Kidney epithelial cell (primary cell): ENCODE data around the gene FDXR. TPM values are rescaled to one million over a fixed set of nuclear protein-coding genes. Genes with fewer than 3 reads are reported as not detected.

Experiments used
- DNase-seq: peaks from one replicate; pipeline ENCODE4 v3.0.0-alpha.2; 2010; ENCODE audit warnings: low read depth
- H3K27me3 ChIP-seq: 2 replicates; pipeline ENCODE4 v1.6.0; 2011; ENCODE audit warnings: low read length; ENCODE audit not compliant: control insufficient read depth, insufficient read depth
- H3K36me3 ChIP-seq: 2 replicates; pipeline ENCODE4 v1.5.1; 2011; ENCODE audit warnings: low read length; ENCODE audit not compliant: control insufficient read depth, insufficient read depth
- H3K4me3 ChIP-seq: 2 replicates; pipeline ENCODE4 v1.5.1; 2011; ENCODE audit warnings: low read depth, mild to moderate bottlenecking, control low read depth, low read length
- total RNA-seq: library from RNA; depleted of rRNA; stranded (reverse); fragments of >200 nt; gene quantifications from 2 replicates; pipeline ENCODE4 v1.2.3, GENCODE V29; 2015
- TF ChIP-seq, protein P1 (sequence below): IDR thresholded peaks from 2 replicates; pipeline ENCODE4 v1.5.1; 2011; ENCODE audit warnings: mild to moderate bottlenecking, moderate library complexity, low read length, control low read depth, inconsistent platforms; ENCODE audit not compliant: insufficient read depth, poor library complexity, severe bottlenecking

Gene FDXR
- total RNA-seq, 1 donor from 2014 or later, result 34.0 TPM

DNA sequence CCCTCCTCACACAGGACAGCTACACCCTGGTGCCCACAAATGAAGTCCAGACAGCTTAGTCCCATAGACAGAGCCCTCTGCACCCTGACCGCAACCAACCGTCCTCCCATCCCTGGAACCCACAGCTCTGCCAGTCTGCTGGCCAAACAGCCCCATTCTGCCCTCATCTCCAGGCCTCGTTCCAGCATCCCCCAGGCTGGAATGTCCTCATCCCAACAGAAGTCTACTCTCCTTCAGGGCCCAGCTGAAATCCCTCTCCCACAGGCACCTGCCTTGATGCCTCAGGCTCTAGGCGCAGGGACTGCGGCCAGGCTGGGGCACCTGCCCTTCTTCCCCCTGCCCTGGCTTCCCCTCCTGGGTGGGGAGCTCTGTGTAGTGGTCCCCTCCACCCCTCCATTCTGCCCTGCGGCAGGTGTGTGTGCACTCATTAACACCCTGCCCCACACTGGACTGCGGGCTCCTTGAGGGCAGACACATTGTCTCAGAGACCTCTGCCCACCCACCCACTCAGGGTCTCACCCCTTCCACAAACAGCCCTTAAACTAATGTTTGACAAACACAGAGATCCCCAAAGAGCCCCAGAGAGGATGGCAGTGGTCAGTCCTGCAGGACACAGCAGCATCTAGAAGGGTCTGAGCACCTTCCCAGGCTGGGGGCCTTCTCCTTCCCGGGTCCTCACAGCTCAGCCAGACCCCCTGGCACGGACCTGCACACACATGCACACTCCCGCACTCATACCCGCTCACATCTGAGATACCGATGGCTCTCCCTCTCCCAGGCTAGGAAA is 13.9 kb downstream of the FDXR start:
- TF ChIP-seq, protein P1, sequence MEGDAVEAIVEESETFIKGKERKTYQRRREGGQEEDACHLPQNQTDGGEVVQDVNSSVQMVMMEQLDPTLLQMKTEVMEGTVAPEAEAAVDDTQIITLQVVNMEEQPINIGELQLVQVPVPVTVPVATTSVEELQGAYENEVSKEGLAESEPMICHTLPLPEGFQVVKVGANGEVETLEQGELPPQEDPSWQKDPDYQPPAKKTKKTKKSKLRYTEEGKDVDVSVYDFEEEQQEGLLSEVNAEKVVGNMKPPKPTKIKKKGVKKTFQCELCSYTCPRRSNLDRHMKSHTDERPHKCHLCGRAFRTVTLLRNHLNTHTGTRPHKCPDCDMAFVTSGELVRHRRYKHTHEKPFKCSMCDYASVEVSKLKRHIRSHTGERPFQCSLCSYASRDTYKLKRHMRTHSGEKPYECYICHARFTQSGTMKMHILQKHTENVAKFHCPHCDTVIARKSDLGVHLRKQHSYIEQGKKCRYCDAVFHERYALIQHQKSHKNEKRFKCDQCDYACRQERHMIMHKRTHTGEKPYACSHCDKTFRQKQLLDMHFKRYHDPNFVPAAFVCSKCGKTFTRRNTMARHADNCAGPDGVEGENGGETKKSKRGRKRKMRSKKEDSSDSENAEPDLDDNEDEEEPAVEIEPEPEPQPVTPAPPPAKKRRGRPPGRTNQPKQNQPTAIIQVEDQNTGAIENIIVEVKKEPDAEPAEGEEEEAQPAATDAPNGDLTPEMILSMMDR, result no peak
- H3K4me3 ChIP-seq, result no peak overlapping the region
- DNase-seq, result no peak
- H3K36me3 ChIP-seq, result no peaks in the 10 kb centered on the region
- H3K27me3 ChIP-seq, result peaks cover 76% of the 10 kb centered on the region

DNA sequence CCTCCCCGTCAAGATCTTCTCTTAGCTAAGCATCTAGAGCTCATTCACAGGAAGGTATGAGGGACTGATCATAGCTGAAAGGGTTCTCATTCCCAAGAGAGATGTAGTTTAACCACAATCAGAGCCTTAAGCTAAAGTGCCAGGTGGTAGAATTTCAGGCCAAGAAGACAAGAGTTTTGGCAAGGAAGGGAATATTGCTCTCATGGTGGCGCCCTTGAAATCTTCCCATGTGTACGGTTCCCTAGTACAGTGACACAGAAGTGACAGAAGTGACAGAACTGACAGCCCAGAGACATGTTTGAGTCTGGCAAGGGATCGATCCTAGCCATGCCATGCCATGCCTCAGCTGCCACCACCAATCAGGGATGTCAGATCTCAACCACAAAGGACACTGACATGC is 15.6 kb downstream of the FDXR start:
- no peak for DNase-seq
- Histone ChIP-seq H3K4me3 (no peak overlapping the region), H3K36me3 (no peaks in the 10 kb centered on the region), H3K27me3 (peaks cover 83% of the 10 kb centered on the region)
- TF ChIP-seq, protein P1, result no peak

DNA sequence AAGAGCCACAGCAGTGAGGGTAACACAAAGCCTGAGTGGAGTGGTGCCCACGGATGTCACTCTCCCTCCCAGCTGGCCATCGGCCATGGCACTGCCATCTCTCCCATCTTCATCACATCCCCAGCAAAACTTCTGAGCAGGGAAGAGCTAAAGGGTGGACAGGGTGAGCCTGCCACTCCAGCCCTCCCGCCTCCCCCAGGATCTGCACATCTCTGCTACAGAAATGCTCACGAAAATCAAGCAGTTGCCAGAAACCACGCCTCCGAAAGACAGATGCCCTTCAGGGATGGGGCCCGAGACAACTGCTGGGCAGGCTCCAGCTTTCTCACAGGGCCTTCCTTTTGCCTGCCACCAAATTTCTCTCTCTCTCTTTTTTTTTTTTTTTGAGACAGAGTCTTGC is 16.7 kb downstream of the FDXR start:
- no peaks in the 10 kb centered on the region for H3K36me3 ChIP-seq
- no peak overlapping the region for H3K4me3 ChIP-seq
- TF ChIP-seq, protein P1, result no peak
- H3K27me3 ChIP-seq, result peaks cover 85% of the 10 kb centered on the region
- DNase-seq, result no peak

DNA sequence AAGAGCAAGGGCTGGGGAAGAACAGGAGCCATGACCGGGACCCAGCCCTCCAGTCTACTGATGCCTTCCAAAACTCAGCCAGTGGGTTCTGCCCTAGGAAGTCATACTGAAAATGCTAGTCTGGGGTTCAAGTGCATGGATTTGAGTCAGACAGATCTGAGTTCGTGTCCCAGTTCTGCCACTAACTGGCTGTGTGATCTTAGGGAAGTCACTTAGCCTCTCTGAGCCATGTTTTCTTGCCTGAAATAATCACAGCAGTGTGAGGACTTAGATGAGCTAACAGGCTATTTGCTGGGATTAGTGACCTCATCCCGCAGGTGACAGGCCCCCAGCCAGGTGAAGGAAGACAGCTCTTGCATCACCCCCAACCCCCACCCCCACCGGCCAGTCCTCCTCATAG is 17.5 kb downstream of the FDXR start:
- TF ChIP-seq, protein P1, result no peak
- DNase-seq, result no peak
- Histone ChIP-seq H3K36me3 (no peaks in the 10 kb centered on the region), H3K27me3 (peaks cover 85% of the 10 kb centered on the region), H3K4me3 (no peak overlapping the region)

DNA sequence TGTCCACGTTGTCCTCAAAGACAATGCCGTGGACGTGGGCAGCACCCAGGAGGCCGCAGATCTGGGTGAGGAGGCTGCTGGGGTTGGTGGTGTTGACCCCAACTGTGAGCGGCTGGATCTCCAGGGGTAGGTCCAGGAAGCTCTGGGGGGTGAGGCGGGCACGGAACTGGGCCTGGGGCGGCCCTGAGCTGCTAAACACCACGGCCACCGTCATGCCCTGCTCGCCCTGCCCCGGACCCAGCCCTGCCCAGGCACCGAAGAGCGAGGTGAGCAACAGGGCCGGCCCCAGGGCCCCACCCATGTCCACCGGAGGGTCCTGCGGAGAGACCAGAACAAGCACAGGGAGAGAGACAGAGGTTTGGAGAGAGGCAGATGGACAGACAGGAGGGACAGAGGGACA is 18.0 kb downstream of the FDXR start:
- H3K27me3 ChIP-seq, result peaks cover 84% of the 10 kb centered on the region
- DNase-seq, result no peak
- no peak overlapping the region for H3K4me3 ChIP-seq
- TF ChIP-seq, protein P1, result no peak
- no peaks in the 10 kb centered on the region for H3K36me3 ChIP-seq

DNA sequence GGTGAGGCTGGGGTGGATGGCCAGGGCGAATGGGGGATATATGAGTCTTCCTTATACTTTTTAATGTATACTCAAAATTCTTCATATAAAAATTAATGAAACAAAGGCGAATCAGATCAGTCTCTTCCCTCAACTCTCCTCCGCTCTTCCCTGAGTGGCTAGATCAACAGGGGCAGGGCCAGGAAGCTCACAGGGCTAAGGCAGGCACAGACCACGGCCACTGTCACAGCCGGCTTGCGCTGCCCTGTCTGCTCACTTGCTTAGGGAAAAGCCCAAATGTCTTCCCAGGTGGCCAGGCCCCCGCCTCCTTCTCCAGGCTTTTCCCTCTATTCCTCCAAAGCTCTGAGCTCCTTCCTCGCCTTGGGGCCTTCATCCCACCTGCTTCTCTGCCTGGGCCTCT is 19.1 kb downstream of the FDXR start:
- H3K4me3 ChIP-seq, result no peak overlapping the region
- no peak for DNase-seq
- TF ChIP-seq, protein P1, result no peak
- peaks cover 77% of the 10 kb centered on the region for H3K27me3 ChIP-seq
- H3K36me3 ChIP-seq, result no peaks in the 10 kb centered on the region
